ENCODE measurements around the gene ZNF385A. TPM values are rescaled to one million over a fixed set of nuclear protein-coding genes. Genes with fewer than 3 reads are reported as not detected.

Gene ZNF385A
- total and polyA plus RNA-seq, 9 of the 15 experiments (the other 6 are each of a cell fraction or from before 2014, with no cell fraction given): 1.0 to 111 (median 7.7) TPM

GRCh38 chr12:54368709-54369596 is 15.6 kb downstream of the ZNF385A start (continued):
- TF ChIP-seq, protein P1, sequence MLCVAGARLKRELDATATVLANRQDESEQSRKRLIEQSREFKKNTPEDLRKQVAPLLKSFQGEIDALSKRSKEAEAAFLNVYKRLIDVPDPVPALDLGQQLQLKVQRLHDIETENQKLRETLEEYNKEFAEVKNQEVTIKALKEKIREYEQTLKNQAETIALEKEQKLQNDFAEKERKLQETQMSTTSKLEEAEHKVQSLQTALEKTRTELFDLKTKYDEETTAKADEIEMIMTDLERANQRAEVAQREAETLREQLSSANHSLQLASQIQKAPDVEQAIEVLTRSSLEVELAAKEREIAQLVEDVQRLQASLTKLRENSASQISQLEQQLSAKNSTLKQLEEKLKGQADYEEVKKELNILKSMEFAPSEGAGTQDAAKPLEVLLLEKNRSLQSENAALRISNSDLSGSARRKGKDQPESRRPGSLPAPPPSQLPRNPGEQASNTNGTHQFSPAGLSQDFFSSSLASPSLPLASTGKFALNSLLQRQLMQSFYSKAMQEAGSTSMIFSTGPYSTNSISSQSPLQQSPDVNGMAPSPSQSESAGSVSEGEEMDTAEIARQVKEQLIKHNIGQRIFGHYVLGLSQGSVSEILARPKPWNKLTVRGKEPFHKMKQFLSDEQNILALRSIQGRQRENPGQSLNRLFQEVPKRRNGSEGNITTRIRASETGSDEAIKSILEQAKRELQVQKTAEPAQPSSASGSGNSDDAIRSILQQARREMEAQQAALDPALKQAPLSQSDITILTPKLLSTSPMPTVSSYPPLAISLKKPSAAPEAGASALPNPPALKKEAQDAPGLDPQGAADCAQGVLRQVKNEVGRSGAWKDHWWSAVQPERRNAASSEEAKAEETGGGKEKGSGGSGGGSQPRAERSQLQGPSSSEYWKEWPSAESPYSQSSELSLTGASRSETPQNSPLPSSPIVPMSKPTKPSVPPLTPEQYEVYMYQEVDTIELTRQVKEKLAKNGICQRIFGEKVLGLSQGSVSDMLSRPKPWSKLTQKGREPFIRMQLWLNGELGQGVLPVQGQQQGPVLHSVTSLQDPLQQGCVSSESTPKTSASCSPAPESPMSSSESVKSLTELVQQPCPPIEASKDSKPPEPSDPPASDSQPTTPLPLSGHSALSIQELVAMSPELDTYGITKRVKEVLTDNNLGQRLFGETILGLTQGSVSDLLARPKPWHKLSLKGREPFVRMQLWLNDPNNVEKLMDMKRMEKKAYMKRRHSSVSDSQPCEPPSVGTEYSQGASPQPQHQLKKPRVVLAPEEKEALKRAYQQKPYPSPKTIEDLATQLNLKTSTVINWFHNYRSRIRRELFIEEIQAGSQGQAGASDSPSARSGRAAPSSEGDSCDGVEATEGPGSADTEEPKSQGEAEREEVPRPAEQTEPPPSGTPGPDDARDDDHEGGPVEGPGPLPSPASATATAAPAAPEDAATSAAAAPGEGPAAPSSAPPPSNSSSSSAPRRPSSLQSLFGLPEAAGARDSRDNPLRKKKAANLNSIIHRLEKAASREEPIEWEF (CRISPR knock-in tag; IDR thresholded peaks at IDR 0.05): no peak
- no peak for TF ChIP-seq MEF2D (tag; conservative IDR thresholded peaks at IDR 0.05; ENCODE audit: low read depth)
- peak; percentile 99 for TF ChIP-seq PRDM10 (IDR thresholded peaks at IDR 0.05; ENCODE audit: partially characterized antibody)
- TF ChIP-seq SMAD4 (CRISPR knock-in tag; conservative IDR thresholded peaks at IDR 0.05): peak; percentile 26; the same call in 1 of the 2 replicates
- TF ChIP-seq XRCC5 (IDR thresholded peaks at IDR 0.05; ENCODE audit: low read depth, low read length): peak; percentile 75; the same call in 1 of the 2 replicates
- 0 out of 2 replicates have a peak, but pooled peaks have one; percentile 26 for TF ChIP-seq ZBTB9 (CRISPR knock-in tag; IDR thresholded peaks at IDR 0.05)
- 0 out of 2 replicates have a peak, but pooled peaks have one; percentile 8 for TF ChIP-seq ARID3A (IDR thresholded peaks at IDR 0.05; ENCODE audit: borderline replicate concordance, low read depth, low read length)
- TF ChIP-seq, protein P2, sequence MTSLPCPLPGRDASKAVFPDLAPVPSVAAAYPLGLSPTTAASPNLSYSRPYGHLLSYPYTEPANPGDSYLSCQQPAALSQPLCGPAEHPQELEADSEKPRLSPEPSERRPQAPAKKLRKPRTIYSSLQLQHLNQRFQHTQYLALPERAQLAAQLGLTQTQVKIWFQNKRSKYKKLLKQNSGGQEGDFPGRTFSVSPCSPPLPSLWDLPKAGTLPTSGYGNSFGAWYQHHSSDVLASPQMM (CRISPR knock-in tag; IDR thresholded peaks at IDR 0.05): no peak
- TF ChIP-seq JUN (IDR thresholded peaks at IDR 0.05; ENCODE audit: borderline replicate concordance, low read depth, low read length): 0 out of 2 replicates have a peak, but pooled peaks have one; percentile 5
- TF ChIP-seq JUN (CRISPR knock-in tag; IDR thresholded peaks at IDR 0.05; ENCODE audit: borderline replicate concordance): no peak
- no peak for TF ChIP-seq HMG20B (CRISPR knock-in tag; IDR thresholded peaks at IDR 0.05)
